ENCODE results near the gene CEP78.

DNA sequence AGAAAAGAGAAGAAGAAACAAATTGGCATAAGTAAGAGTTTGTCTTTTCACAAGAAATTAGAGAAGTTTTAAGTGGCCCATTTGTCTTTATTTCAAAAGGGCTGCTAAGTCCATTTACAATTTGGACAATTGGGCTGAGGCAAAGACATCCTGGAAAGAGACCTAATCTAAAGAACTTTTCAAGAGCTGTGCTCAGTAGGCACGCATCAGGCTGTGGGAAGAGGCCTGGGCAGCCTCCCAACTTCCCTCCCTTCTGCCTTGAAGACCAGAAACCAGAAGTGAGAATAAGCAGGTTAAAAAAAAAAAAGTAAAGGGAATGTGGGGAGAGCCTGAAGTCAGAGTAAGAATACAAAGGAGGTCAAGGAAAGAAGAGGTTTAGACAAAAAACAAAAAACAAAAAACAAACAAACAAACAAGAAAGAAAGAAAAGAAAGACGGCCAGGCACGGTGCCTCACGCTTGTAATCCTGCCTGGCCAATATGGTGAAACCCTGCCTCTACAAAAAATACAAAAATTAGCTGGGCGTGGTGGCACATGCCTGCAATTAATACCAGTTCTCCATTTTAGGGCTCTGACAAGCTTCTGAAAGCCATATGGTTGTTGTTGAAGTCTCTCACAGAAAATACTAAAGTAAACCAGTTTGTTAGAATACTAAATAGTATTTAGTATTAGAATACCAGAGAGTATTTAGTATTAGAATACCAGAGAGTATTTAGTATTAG is 48.0 kb upstream of the CEP78 start:
- TF ChIP-seq, protein P1, sequence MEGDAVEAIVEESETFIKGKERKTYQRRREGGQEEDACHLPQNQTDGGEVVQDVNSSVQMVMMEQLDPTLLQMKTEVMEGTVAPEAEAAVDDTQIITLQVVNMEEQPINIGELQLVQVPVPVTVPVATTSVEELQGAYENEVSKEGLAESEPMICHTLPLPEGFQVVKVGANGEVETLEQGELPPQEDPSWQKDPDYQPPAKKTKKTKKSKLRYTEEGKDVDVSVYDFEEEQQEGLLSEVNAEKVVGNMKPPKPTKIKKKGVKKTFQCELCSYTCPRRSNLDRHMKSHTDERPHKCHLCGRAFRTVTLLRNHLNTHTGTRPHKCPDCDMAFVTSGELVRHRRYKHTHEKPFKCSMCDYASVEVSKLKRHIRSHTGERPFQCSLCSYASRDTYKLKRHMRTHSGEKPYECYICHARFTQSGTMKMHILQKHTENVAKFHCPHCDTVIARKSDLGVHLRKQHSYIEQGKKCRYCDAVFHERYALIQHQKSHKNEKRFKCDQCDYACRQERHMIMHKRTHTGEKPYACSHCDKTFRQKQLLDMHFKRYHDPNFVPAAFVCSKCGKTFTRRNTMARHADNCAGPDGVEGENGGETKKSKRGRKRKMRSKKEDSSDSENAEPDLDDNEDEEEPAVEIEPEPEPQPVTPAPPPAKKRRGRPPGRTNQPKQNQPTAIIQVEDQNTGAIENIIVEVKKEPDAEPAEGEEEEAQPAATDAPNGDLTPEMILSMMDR (conservative IDR thresholded peaks at IDR 0.05), result no peak
- no peak for TF ChIP-seq ZFX (IDR thresholded peaks at IDR 0.05)

Measured in C4-2B (cell line).